GM18526 (cell line): ENCODE measurements around the gene UBFD1.

Experiments
- POLR2A ChIP-seq: IDR thresholded peaks from 3 replicates; pipeline ENCODE4 v1.6.1; 2011; ENCODE audit not compliant: insufficient read length; ENCODE audit errors: extremely low read depth

Gene UBFD1

GRCh38 chr16:23556881-23557778 is at the start of gene UBFD1, which contains the start of gene EARS2:
UBFD1 (plus strand) TSS chr16:23557727; CDS start chr16:23557743, 16 bp downstream.
EARS2 (minus strand) TSS chr16:23557350; CDS start chr16:23557343, 7 bp downstream.
- TF ChIP-seq POLR2A, result peak; percentile 61

GRCh38 chr16:23508589-23509440 is 48.7 kb upstream of the UBFD1 start:
- TF ChIP-seq POLR2A, result no peak

GRCh38 chr16:23509441-23509754 is 48.1 kb upstream of the UBFD1 start:
- no peak for TF ChIP-seq POLR2A

GRCh38 chr16:23509782-23510163 is 47.8 kb upstream of the UBFD1 start:
- TF ChIP-seq POLR2A, result no peak

GRCh38 chr16:23510164-23510914 is 47.2 kb upstream of the UBFD1 start, which contains the start of gene GGA2:
GGA2 (minus strand) TSS chr16:23510494; CDS start chr16:23510411, 83 bp downstream.
- peak; percentile 85 for TF ChIP-seq POLR2A

GRCh38 chr16:23511731-23512130 is 45.8 kb upstream of the UBFD1 start:
- no peak for TF ChIP-seq POLR2A

GRCh38 chr16:23512168-23512695 is 45.3 kb upstream of the UBFD1 start:
- no peak for TF ChIP-seq POLR2A

GRCh38 chr16:23514381-23515152 is 43.0 kb upstream of the UBFD1 start:
- TF ChIP-seq POLR2A, result no peak

GRCh38 chr16:23515881-23516280 is 41.6 kb upstream of the UBFD1 start:
- no peak for TF ChIP-seq POLR2A

GRCh38 chr16:23516366-23517137 is 41.0 kb upstream of the UBFD1 start:
- no peak for TF ChIP-seq POLR2A

GRCh38 chr16:23518435-23518891 is 39.1 kb upstream of the UBFD1 start:
- TF ChIP-seq POLR2A, result no peak

- TF ChIP-seq POLR2A, result no peak
Observed at GRCh38 chr16:23519282-23519681, 38.2 kb upstream of the UBFD1 start.

GRCh38 chr16:23520500-23520899 is 37.0 kb upstream of the UBFD1 start:
- no peak for TF ChIP-seq POLR2A
